CD14-positive monocyte (primary cell): ENCODE measurements around the gene GRM2. TPM values are rescaled to one million over a fixed set of nuclear protein-coding genes. Genes with fewer than 3 reads are reported as not detected.

ENCODE experiments used
- DNase-seq, 3 donors: peaks; one replicate each; pipeline ENCODE4 v3.0.0-alpha.2; 2011 to 2022
- H2AFZ ChIP-seq: 2 replicates; pipeline ENCODE4 v1.6.0; 2012; ENCODE audit warnings: mild to moderate bottlenecking, low read depth, low read length, inconsistent platforms; ENCODE audit not compliant: insufficient read depth, poor library complexity, severe bottlenecking
- H3K27ac ChIP-seq, 2 donors: 1 replicate in 1 of 2; 2 replicates in 1 of 2; pipeline ENCODE4 v1.5.1; 2012 to 2013; ENCODE audit warnings: low read length in 2 of 2, control low read depth in 1 of 2, inconsistent platforms in 1 of 2, low read depth in 1 of 2, mild to moderate bottlenecking in 1 of 2
- H3K27me3 ChIP-seq, 2 donors: one replicate each; pipeline versions ENCODE4 v1.6.0 to v1.6.1; 2011 to 2013; ENCODE audit warnings: low read length in 2 of 2; ENCODE audit not compliant: control insufficient read depth in 2 of 2, insufficient read depth in 2 of 2
- H3K36me3 ChIP-seq, 2 donors: replicated peaks in 1 of 2; 1 replicate in 1 of 2; 2 replicates in 1 of 2; pipeline versions ENCODE4 v1.5.1 to v1.6.1; 2012 to 2013; ENCODE audit warnings: low read length in 2 of 2, control low read depth in 1 of 2, inconsistent platforms in 1 of 2, mild to moderate bottlenecking in 1 of 2; ENCODE audit not compliant: insufficient read depth in 2 of 2, control insufficient read depth in 1 of 2
- H3K4me1 ChIP-seq, 2 donors: 1 replicate in 1 of 2; 2 replicates in 1 of 2; pipeline versions ENCODE4 v1.5.1 to v1.6.1; 2012 to 2013; ENCODE audit warnings: low read length in 2 of 2, control low read depth in 1 of 2, inconsistent platforms in 1 of 2, mild to moderate bottlenecking in 1 of 2, moderate library complexity in 1 of 2; ENCODE audit not compliant: insufficient read depth in 2 of 2, control insufficient read depth in 1 of 2
- H3K4me2 ChIP-seq: replicated peaks from 2 replicates; pipeline ENCODE3; 2012; ENCODE audit warnings: low read length, moderate library complexity, mild to moderate bottlenecking; ENCODE audit not compliant: poor library complexity, severe bottlenecking; ENCODE audit errors: extremely low read depth
- H3K4me3 ChIP-seq, 3 experiments: fragments of 200-600 bp in 1 of 3; sonication (generic) in 1 of 3; replicated peaks in 1 of 3; 1 replicate in 2 of 3; 2 replicates in 1 of 3; pipeline ENCODE4 v1.5.1; 2011 to 2013; ENCODE audit warnings: low read length in 3 of 3, mild to moderate bottlenecking in 3 of 3, control low read depth in 2 of 3, low read depth in 2 of 3, inconsistent platforms in 1 of 3, moderate library complexity in 1 of 3
- H3K79me2 ChIP-seq: 2 replicates; pipeline ENCODE4 v1.6.0; 2012; ENCODE audit warnings: mild to moderate bottlenecking, control low read depth, inconsistent platforms, low read length, moderate library complexity; ENCODE audit not compliant: insufficient read depth
- H3K9ac ChIP-seq: 2 replicates; pipeline ENCODE4 v1.6.0; 2017; ENCODE audit warnings: low read length, mild to moderate bottlenecking; ENCODE audit not compliant: insufficient read depth, poor library complexity, severe bottlenecking
- H3K9me3 ChIP-seq, 2 donors: replicated peaks in 1 of 2; 1 replicate in 1 of 2; 2 replicates in 1 of 2; pipeline versions ENCODE4 v1.5.1 to v1.6.1; 2012 to 2013; ENCODE audit warnings: low read length in 2 of 2, control low read depth in 1 of 2; ENCODE audit not compliant: control insufficient read depth in 1 of 2, insufficient read depth in 1 of 2
- H4K20me1 ChIP-seq: 2 replicates; pipeline ENCODE4 v1.6.0; 2012; ENCODE audit warnings: mild to moderate bottlenecking, low read length, control low read depth, moderate library complexity; ENCODE audit not compliant: insufficient read depth
- H3K27ac Mint-ChIP-seq, 7 donors: one replicate each; pipeline ENCODE4 v1.8.0; 2020; ENCODE audit warnings: mild to moderate bottlenecking in 7 of 7, mixed read lengths in 7 of 7, moderate library complexity in 6 of 7, inconsistent platforms in 2 of 7
- H3K27me3 Mint-ChIP-seq, 3 donors: one replicate each; pipeline ENCODE4 v1.8.0; 2021 to 2022; ENCODE audit warnings: low read depth in 3 of 3, mild to moderate bottlenecking in 3 of 3, mixed read lengths in 3 of 3, moderate library complexity in 3 of 3, inconsistent platforms in 1 of 3
- H3K36me3 Mint-ChIP-seq, 2 donors: one replicate each; pipeline ENCODE4 v1.8.0; 2020; ENCODE audit warnings: mixed read lengths in 2 of 2, inconsistent platforms in 1 of 2, mild to moderate bottlenecking in 1 of 2
- H3K4me1 Mint-ChIP-seq: one replicate; pipeline ENCODE4 v1.8.0; 2020; ENCODE audit warnings: mild to moderate bottlenecking, mixed read lengths
- H3K4me3 Mint-ChIP-seq, 2 donors: one replicate each; pipeline ENCODE4 v1.8.0; 2020; ENCODE audit warnings: mild to moderate bottlenecking in 2 of 2, mixed read lengths in 2 of 2, moderate library complexity in 1 of 2
- H3K9me3 Mint-ChIP-seq, 7 donors: one replicate each; pipeline ENCODE4 v1.8.0; 2020 to 2022; ENCODE audit warnings: mixed read lengths in 7 of 7, mild to moderate bottlenecking in 6 of 7, moderate library complexity in 6 of 7, inconsistent platforms in 2 of 7
- CTCF ChIP-seq: fragments of 200-600 bp; IDR thresholded peaks from one replicate; pipeline ENCODE4 v1.8.0; 2022; ENCODE audit warnings: antibody characterized with exemption, mild to moderate bottlenecking
- WGBS: methylation state at CpG from one replicate; pipeline ENCODE4 v1.1.5; 2013; ENCODE audit warnings: missing lambda C conversion rate; ENCODE audit not compliant: insufficient coverage; 5-methylcytosine and 5-hydroxymethylcytosine counted together
- intact Hi-C, 2 donors: fragments of 100-400 bp; cut with micrococcal nuclease; formaldehyde crosslinking; loops; one replicate each; pipeline versions ENCODE4 v1.15.0 to v1.15.1; 2023
- polyA plus RNA-seq, 3 donors: library from polyadenylated mRNA; depleted of rRNA in 1 of 3; unstranded in 2 of 3; stranded (reverse) in 1 of 3; fragments of 300-500 nt in 2 of 3; fragments of >200 nt in 1 of 3; fragmentation: Illumina TruSeq in 2 of 3; gene quantifications; 1 replicate in 2 of 3; 2 replicates in 1 of 3; pipeline ENCODE4 v1.2.3, GENCODE V29; 2012 to 2021

The GRM2 gene
- polyA plus RNA-seq, 3 donors, result 0.72 TPM; not detected in 2

DNA sequence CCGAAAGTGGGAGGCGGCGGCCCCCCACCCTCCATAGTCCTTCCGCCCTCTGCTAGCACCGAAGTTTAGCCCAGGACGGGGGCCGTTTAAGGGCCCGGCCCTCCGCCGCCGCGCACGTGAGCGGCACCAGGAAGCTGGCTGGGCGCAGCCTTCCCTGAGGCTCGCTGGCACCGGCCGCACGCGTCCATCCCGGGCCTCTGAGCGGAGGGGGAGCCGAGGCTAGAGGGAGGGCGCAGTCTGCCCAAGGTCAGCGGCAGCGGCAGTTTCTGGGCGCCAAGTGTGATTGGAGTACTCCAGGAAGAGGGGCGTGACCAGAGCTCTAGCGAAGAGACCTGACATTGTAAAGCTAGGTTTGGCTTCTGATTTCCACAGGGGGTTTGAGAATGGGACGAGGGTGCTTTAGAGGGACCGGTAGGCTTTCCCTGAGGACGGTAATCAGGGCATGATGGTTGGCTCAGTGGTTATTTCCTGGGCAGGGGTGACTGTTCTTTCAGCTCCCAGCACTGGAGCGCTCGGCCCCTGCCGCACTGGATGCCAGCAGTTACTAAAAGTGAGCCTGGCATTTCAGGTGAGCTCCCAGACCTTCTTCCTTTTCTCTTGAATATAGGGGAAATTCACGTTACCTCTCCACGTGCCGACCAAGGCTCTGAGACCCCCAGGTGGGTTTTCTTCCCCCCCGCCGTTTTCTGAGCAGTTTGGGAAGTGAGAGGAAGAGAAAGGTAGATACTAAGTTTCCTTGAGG is 35.0 kb upstream of the GRM2 start:
- peak overlapping the region; percentile 80 for H3K9ac ChIP-seq
- no peaks in the 10 kb centered on the region for H3K27me3 ChIP-seq
- H3K4me2 ChIP-seq, result peak overlapping the region; percentile 99
- peaks cover 48% of the 10 kb centered on the region for H3K79me2 ChIP-seq
- Mint-ChIP-seq H3K9me3 (no peaks in the 10 kb centered on the region), H3K4me3 (peak overlapping the region; percentile 87 to 91), H3K4me1 (peaks cover 78% of the 10 kb centered on the region), H3K27ac (peak overlapping the region; percentile 77 to 91 (median 85)), H3K27me3 (no peaks in the 10 kb centered on the region), H3K36me3 (peaks cover 30 to 37% of the 10 kb centered on the region in 2 donors)
- TF ChIP-seq CTCF, result no peak
- peak overlapping the region; percentile 86 to 96 (median 95) for H3K4me3 ChIP-seq
- DNase-seq, result peak; percentile 42 to 63 (median 59)
- peak overlapping the region; percentile 96 for H2AFZ ChIP-seq
- WGBS, result 0% methylated on average over 31 of the region's 40 CpGs
- intact Hi-C loops, result loop anchor here in 1 of 2 donors (2.0 kb wide), 2 partner anchors 171 to 281 kb away; partner anchors contain the start of genes DCAF1 and RBM15B
- peaks cover 47 to 68% of the 10 kb centered on the region in 2 donors for H3K4me1 ChIP-seq
- peaks cover 32% of the 10 kb centered on the region for H4K20me1 ChIP-seq
- H3K27ac ChIP-seq, result peak overlapping the region; percentile 87 to 89
- peaks cover 27 to 30% of the 10 kb centered on the region in 2 donors for H3K36me3 ChIP-seq
- no peaks in the 10 kb centered on the region for H3K9me3 ChIP-seq

DNA sequence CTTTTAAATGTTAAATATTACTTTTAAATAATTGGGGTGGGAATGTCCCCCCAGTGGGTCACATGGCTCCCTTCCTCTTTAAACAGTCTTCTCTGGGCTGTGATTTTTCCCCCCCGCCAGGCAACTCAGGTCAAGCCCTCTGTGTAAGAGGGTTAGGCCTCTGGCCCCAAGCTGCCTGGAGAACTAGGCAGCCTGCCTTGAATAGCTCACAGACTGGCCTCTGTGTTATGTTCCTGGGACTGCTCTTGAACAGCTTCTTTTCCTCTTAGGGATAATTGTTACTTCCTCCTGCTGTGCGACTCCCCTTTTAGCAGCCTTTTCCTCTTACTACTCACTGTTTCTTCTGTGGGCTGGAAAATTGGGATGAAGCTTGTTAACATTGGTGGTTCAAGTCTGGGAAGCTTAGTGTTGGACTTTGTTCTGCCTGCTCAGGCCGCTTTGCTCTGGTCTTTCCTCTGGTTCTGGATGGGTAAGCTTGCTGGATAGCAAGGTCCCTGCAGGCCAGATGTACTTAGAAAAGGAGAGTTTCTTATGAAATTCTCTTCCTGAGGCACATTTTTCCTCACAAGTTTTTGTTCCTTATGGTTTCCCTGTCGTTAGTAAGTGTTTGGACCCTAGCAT is 33.6 kb upstream of the GRM2 start:
- peak in 1 of 3 donors; percentile 34 for DNase-seq
- peak overlapping the region; percentile 28 to 43 for H3K4me3 Mint-ChIP-seq
- Histone ChIP-seq H3K9ac (no peak overlapping the region), H3K9me3 (no peaks in the 10 kb centered on the region), H3K79me2 (peaks cover 62% of the 10 kb centered on the region), H2AFZ (no peak overlapping the region), H3K36me3 (peaks cover 40 to 44% of the 10 kb centered on the region in 2 donors), H3K4me2 (no peak overlapping the region), H3K4me1 (peaks cover 47 to 61% of the 10 kb centered on the region in 2 donors), H3K4me3 (no peak overlapping the region), H3K27me3 (no peaks in the 10 kb centered on the region), H3K27ac (peak overlapping the region; percentile 17 to 21), H4K20me1 (peaks cover 41% of the 10 kb centered on the region)
- H3K27ac Mint-ChIP-seq, result peak overlapping the region in 2 of 7 donors; percentile 1 to 46
- intact Hi-C loops, result no loop called here
- H3K36me3 Mint-ChIP-seq, result peaks cover 34 to 39% of the 10 kb centered on the region in 2 donors
- WGBS, result no CpG with 5 or more reads among the region's 4 CpGs
- H3K9me3 Mint-ChIP-seq, result no peaks in the 10 kb centered on the region
- no peaks in the 10 kb centered on the region for H3K27me3 Mint-ChIP-seq
- H3K4me1 Mint-ChIP-seq, result peaks cover 79% of the 10 kb centered on the region
- TF ChIP-seq CTCF, result no peak
